ENCODE results near the gene PFKL.

DNA sequence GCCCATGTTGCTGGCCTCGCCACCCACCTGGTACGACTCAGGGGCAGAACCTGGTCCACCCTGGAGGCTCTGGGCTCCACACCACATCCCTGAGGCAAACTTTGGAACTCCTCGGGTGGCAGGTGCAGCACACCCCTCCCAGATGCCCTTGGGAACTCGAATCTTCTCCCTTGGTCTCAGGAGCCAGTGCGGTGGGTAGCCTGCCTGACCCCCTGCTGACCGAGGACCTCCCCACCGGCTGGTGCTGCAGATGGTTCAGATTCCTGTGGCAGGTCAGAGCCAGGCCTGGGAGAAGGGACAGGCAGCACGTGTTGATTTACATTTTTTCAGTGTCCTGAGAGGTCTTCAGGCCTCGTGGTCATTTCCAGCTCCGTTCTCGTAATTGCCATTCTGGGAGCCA is 45.6 kb downstream of the PFKL start:
- no peak for TF ChIP-seq POLR2A (IDR thresholded peaks at IDR 0.05)
- TF ChIP-seq, protein P1, sequence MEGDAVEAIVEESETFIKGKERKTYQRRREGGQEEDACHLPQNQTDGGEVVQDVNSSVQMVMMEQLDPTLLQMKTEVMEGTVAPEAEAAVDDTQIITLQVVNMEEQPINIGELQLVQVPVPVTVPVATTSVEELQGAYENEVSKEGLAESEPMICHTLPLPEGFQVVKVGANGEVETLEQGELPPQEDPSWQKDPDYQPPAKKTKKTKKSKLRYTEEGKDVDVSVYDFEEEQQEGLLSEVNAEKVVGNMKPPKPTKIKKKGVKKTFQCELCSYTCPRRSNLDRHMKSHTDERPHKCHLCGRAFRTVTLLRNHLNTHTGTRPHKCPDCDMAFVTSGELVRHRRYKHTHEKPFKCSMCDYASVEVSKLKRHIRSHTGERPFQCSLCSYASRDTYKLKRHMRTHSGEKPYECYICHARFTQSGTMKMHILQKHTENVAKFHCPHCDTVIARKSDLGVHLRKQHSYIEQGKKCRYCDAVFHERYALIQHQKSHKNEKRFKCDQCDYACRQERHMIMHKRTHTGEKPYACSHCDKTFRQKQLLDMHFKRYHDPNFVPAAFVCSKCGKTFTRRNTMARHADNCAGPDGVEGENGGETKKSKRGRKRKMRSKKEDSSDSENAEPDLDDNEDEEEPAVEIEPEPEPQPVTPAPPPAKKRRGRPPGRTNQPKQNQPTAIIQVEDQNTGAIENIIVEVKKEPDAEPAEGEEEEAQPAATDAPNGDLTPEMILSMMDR (IDR thresholded peaks at IDR 0.05 in 4 of 5, conservative IDR thresholded peaks at IDR 0.05 in 1 of 5) = no peak

Measured in gastrocnemius medialis (tissue), 4 donors.